Stomach (tissue), 9 donors: ENCODE data around the gene EPB41L2. TPM values are rescaled to one million over a fixed set of nuclear protein-coding genes. Genes with fewer than 3 reads are reported as not detected.

Source experiments
- DNase-seq, 2 donors: peaks; one replicate each; pipeline versions ENCODE4 v3.0.0 to v3.0.0-alpha.2; 2013 to 2019
- H3K27ac ChIP-seq, 5 donors: fragments of 200-600 bp in 4 of 5; sonication (generic) in 4 of 5; one replicate each; pipeline ENCODE4 v1.5.1; 2013 to 2019; ENCODE audit warnings: mild to moderate bottlenecking in 1 of 5, moderate library complexity in 1 of 5
- H3K27me3 ChIP-seq, 3 donors: fragments of 200-600 bp; sonication (generic); one replicate each; pipeline ENCODE4 v1.5.1; 2017 to 2019; ENCODE audit warnings: mixed run types in 1 of 3
- H3K36me3 ChIP-seq, 4 donors: fragments of 200-600 bp; sonication (generic); 1 replicate in 3 of 4; 2 replicates in 1 of 4; pipeline ENCODE4 v1.5.1; 2016 to 2019
- H3K4me1 ChIP-seq, 4 donors: fragments of 200-600 bp; sonication (generic); one replicate each; pipeline ENCODE4 v1.5.1; 2016 to 2019
- H3K4me3 ChIP-seq, 4 donors: fragments of 200-600 bp; sonication (generic) in 3 of 4; one replicate each; pipeline ENCODE4 v1.5.1; 2016 to 2019; ENCODE audit warnings: mild to moderate bottlenecking in 1 of 4
- H3K9me3 ChIP-seq, 4 donors: fragments of 200-600 bp; sonication (generic); one replicate each; pipeline ENCODE4 v1.5.1; 2016 to 2019
- CTCF ChIP-seq, 7 experiments: fragments of 450-650 bp in 4 of 7; fragments of 200-600 bp in 3 of 7; sonication (generic) in 3 of 7; IDR thresholded peaks; one replicate each; pipeline ENCODE4 v1.5.1; 2016 to 2019; ENCODE audit warnings: antibody characterized with exemption in 7 of 7, control low read depth in 2 of 7, mild to moderate bottlenecking in 1 of 7
- EP300 ChIP-seq: sonication (generic); formaldehyde crosslinking; IDR thresholded peaks from one replicate; pipeline ENCODE4 v1.6.1; 2017; ENCODE audit warnings: antibody characterized with exemption
- POLR2A ChIP-seq, 4 donors: fragments of 450-650 bp; IDR thresholded peaks; one replicate each; pipeline ENCODE4 v1.6.1; 2016; ENCODE audit warnings: antibody characterized with exemption in 4 of 4, control low read depth in 2 of 4, mild to moderate bottlenecking in 1 of 4, moderate library complexity in 1 of 4
- POLR2AphosphoS5 ChIP-seq, 3 donors: sonication (generic); formaldehyde crosslinking; IDR thresholded peaks; one replicate each; pipeline ENCODE4 v1.6.1; 2016; ENCODE audit warnings: antibody characterized with exemption in 3 of 3
- WGBS, 5 donors: extraction: QIAGEN DNeasy Blood & Tissue Kit in 3 of 5; methylation state at CpG; one replicate each; pipeline versions ENCODE4 v1.1.5 to v1.1.7; 2013 to 2018; 5-methylcytosine and 5-hydroxymethylcytosine counted together
- intact Hi-C: fragments of 100-400 bp; cut with DNase I; formaldehyde crosslinking; loops from one replicate; pipeline ENCODE4 v1.15.1; 2023; ENCODE audit warnings: low total_unique reads
- polyA plus RNA-seq, 3 donors: library from polyadenylated mRNA; stranded (reverse); fragments of 200-250 nt; gene quantifications; one replicate each; pipeline ENCODE4 v1.2.3, GENCODE V29; 2013
- total RNA-seq, 5 donors: library from RNA; depleted of rRNA; stranded (reverse); fragments of >200 nt; gene quantifications; one replicate each; pipeline versions ENCODE4 v1.1.0 to v1.2.3, GENCODE V29; 2014 to 2016
- donor health status: healthy with polysubstance abuse.
- donor health status: Bipolar disorder and iron deficiency.
- donor health status: healthy.

The EPB41L2 gene
- total and polyA plus RNA-seq, 8 donors, result 12.5 to 238 (median 30.2) TPM

- WGBS, 5 donors, result 88 to 98% (median 94%) methylated on average over 1 of the region's 1 CpG
- peaks cover under 1 to 19% (median 8%) of the 10 kb centered on the region in 4 donors for H3K4me1 ChIP-seq
- no peak overlapping the region for H3K4me3 ChIP-seq
- no peaks in the 10 kb centered on the region for H3K27me3 ChIP-seq
- intact Hi-C loops, result no loop called here
- H3K27ac ChIP-seq, result no peak overlapping the region
- no peak for DNase-seq
- no peak for TF ChIP-seq EP300
- TF ChIP-seq POLR2AphosphoS5 (IDR thresholded peaks at IDR 0.05), result no peak
- TF ChIP-seq CTCF (IDR thresholded peaks at IDR 0.05), result no peak
- no peak for TF ChIP-seq POLR2A (IDR thresholded peaks at IDR 0.05)
- H3K36me3 ChIP-seq, result no peaks in the 10 kb centered on the region
- H3K9me3 ChIP-seq, result no peaks in the 10 kb centered on the region
Measured at GRCh38 chr6:130996635-130997034, 66.4 kb downstream of the EPB41L2 start.

GRCh38 chr6:130995783-130996447 lies 67.1 kb downstream of the EPB41L2 start:
- intact Hi-C loops, result no loop called here

GRCh38 chr6:130994319-130995097 lies 68.5 kb downstream of the EPB41L2 start:
- TF ChIP-seq POLR2A (IDR thresholded peaks at IDR 0.05) (no peak), EP300 (no peak), CTCF (IDR thresholded peaks at IDR 0.05) (no peak), POLR2AphosphoS5 (IDR thresholded peaks at IDR 0.05) (no peak)

More at GRCh38 chr6:130995783-130996447, 67.1 kb downstream of the EPB41L2 start:
- H3K4me1 ChIP-seq, result peaks cover 0 to 16% (median 8%) of the 10 kb centered on the region in 4 donors
- no peaks in the 10 kb centered on the region for H3K36me3 ChIP-seq
- DNase-seq, result no peak
- WGBS, 5 donors, result 66 to 83% (median 76%) methylated on average over 2 of the region's 2 CpGs
- H3K27ac ChIP-seq, result no peak overlapping the region
- H3K27me3 ChIP-seq, result no peaks in the 10 kb centered on the region
- H3K9me3 ChIP-seq, result no peaks in the 10 kb centered on the region
- no peak for TF ChIP-seq CTCF (IDR thresholded peaks at IDR 0.05)
- TF ChIP-seq EP300, result no peak
- TF ChIP-seq POLR2AphosphoS5 (IDR thresholded peaks at IDR 0.05), result no peak
- no peak for TF ChIP-seq POLR2A (IDR thresholded peaks at IDR 0.05)
- no peak overlapping the region for H3K4me3 ChIP-seq

GRCh38 chr6:130993292-130993765 lies 69.7 kb downstream of the EPB41L2 start:
- Histone ChIP-seq H3K36me3 (no peaks in the 10 kb centered on the region), H3K27ac (no peak overlapping the region), H3K4me1 (peaks cover 0 to 16% (median 8%) of the 10 kb centered on the region in 4 donors), H3K9me3 (no peaks in the 10 kb centered on the region), H3K4me3 (no peak overlapping the region), H3K27me3 (no peaks in the 10 kb centered on the region)
- 82 to 97% (median 87%) methylated on average over 9 to 11 of the region's 11 CpGs for WGBS, 5 donors
- no peak for DNase-seq
- TF ChIP-seq CTCF (IDR thresholded peaks at IDR 0.05), result no peak
- TF ChIP-seq EP300, result no peak
- no peak for TF ChIP-seq POLR2A (IDR thresholded peaks at IDR 0.05)
- no peak for TF ChIP-seq POLR2AphosphoS5 (IDR thresholded peaks at IDR 0.05)
- intact Hi-C loops, result no loop called here

More at GRCh38 chr6:130994319-130995097, 68.5 kb downstream of the EPB41L2 start:
- H3K36me3 ChIP-seq, result no peaks in the 10 kb centered on the region
- no peaks in the 10 kb centered on the region for H3K27me3 ChIP-seq
- H3K27ac ChIP-seq, result no peak overlapping the region
- 80 to 88% (median 82%) methylated on average over 10 of the region's 10 CpGs for WGBS, 5 donors
- H3K4me1 ChIP-seq, result peaks cover 0 to 16% (median 8%) of the 10 kb centered on the region in 4 donors
- no peak for DNase-seq
- intact Hi-C loops, result no loop called here
- no peak overlapping the region for H3K4me3 ChIP-seq
- H3K9me3 ChIP-seq, result no peaks in the 10 kb centered on the region
